Naive thymus-derived CD8-positive, alpha-beta T cell (primary cell): ENCODE results near the gene SRGAP1. TPM values are rescaled to one million over a fixed set of nuclear protein-coding genes. Genes with fewer than 3 reads are reported as not detected.
"Not testable (repeated sequence)": the region's sequence is repeated elsewhere in the genome, so short reads cannot be mapped to it uniquely, and the experiment has no call there.

Experiments used
- ATAC-seq, 2 donors: fragments of 150-1000 bp; cut with Tn5 transposase in 1 of 2; sonication (Bioruptor Pico), chemical (Tn5 transposase) in 1 of 2; 1 replicate in 1 of 2; 2 replicates in 1 of 2; pipeline ENCODE4 v1.10.0; 2021; ENCODE audit warnings: mild to moderate bottlenecking in 2 of 2, moderate library complexity in 2 of 2
- POLR2A ChIA-PET: fragments of 350-600 bp; sonication (Branson Sonifier 250); formaldehyde crosslinking; loops from one replicate; lab custom pipeline; 2021; ENCODE audit warnings: antibody characterized with exemption; lab: Charles Lee
- DNase-seq, 10 donors: peaks; one replicate each; pipeline versions ENCODE4 v3.0.0 to v3.0.0-alpha.2; 2020 to 2022
- H3K27ac Mint-ChIP-seq, 10 donors: one replicate each; pipeline ENCODE4 v1.8.0; 2020 to 2022; ENCODE audit warnings: mild to moderate bottlenecking in 10 of 10, mixed read lengths in 10 of 10, moderate library complexity in 4 of 10, inconsistent platforms in 1 of 10
- H3K27me3 Mint-ChIP-seq, 5 donors: one replicate each; pipeline ENCODE4 v1.8.0; 2021 to 2022; ENCODE audit warnings: mixed read lengths in 5 of 5
- H3K36me3 Mint-ChIP-seq, 3 donors: one replicate each; pipeline ENCODE4 v1.8.0; 2020 to 2022; ENCODE audit warnings: mixed read lengths in 3 of 3, mild to moderate bottlenecking in 2 of 3, inconsistent platforms in 1 of 3
- H3K4me1 Mint-ChIP-seq, 4 donors: one replicate each; pipeline ENCODE4 v1.8.0; 2021 to 2022; ENCODE audit warnings: mixed read lengths in 4 of 4
- H3K4me3 Mint-ChIP-seq, 10 donors: one replicate each; pipeline ENCODE4 v1.8.0; 2020 to 2022; ENCODE audit warnings: mild to moderate bottlenecking in 10 of 10, mixed read lengths in 10 of 10, moderate library complexity in 6 of 10, inconsistent platforms in 1 of 10
- H3K9me3 Mint-ChIP-seq, 9 donors: one replicate each; pipeline ENCODE4 v1.8.0; 2020 to 2022; ENCODE audit warnings: mixed read lengths in 9 of 9, mild to moderate bottlenecking in 3 of 9, inconsistent platforms in 1 of 9, moderate library complexity in 1 of 9
- polyA plus RNA-seq, 3 donors: library from polyadenylated mRNA; unstranded; fragments of 300-500 nt; fragmentation: Illumina TruSeq; gene quantifications; one replicate each; pipeline ENCODE4 v1.2.3, GENCODE V29; 2021
- total RNA-seq, 8 experiments: library from RNA in 2 of 8; stranded (reverse) in 2 of 8; gene quantifications; one replicate each; pipeline ENCODE4 v1.2.3 and lab custom pipeline; 2021 to 2026

Gene SRGAP1
- total and polyA plus RNA-seq, 5 experiments from 2014 or later, result 0.01 to 0.04 (median 0.03) TPM; not detected in 2

DNA sequence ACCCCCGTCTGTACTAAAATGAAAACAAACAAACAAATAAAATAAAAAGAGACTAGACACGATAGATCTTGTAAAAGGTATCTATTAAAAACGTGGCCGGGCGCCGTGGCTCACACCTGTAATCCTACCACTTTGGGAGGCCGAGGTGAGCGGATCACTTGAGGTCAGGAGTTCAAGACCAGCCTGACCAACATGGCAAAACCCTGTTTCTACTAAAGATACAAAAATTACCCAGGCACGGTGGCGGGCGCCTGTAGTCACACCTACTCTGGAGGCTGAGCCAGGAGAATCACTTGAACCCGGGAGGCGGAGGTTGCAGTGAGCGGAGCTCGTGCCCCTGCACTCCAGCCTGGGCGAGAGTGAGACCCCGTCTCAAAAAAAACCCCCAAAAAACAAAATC lies 1.8 kb upstream of the SRGAP1 start:
- peak overlapping the region; percentile 30 to 85 (median 72) for H3K4me3 Mint-ChIP-seq
- DNase-seq, H3K4me1 Mint-ChIP-seq, POLR2A ChIA-PET, H3K9me3 Mint-ChIP-seq, H3K36me3 Mint-ChIP-seq, ATAC-seq: not testable (repeated sequence)
- H3K27ac Mint-ChIP-seq, result peak overlapping the region in 1 of 10 donors; percentile 33
- peaks cover 16 to 35% (median 28%) of the 10 kb centered on the region in 5 donors for H3K27me3 Mint-ChIP-seq

DNA sequence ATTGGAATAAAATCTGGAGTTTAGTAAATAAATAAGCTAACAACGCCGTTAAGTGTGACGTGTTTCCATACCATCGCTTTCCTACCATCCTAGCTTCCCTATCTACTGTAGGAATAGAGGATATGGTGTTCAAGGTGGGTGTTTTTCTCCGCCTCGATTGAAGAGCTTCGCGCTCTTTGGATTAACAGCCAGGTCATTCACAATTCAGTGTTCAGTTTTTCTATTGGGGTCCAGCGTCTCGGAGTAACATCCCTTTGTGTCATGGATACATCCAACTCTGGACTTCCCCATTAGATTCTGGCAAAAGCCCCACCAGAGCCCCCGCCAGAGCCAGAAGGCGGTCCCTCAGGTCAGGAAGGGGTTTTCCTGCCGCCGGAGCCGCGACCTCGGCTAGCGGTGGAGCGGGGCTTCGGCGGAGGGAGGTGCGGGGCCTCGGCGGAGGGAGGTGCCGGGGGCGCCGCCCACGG lies 1.2 kb upstream of the SRGAP1 start:
- DNase-seq, result no peak
- peaks cover 16 to 30% (median 24%) of the 10 kb centered on the region in 5 donors for H3K27me3 Mint-ChIP-seq

DNA sequence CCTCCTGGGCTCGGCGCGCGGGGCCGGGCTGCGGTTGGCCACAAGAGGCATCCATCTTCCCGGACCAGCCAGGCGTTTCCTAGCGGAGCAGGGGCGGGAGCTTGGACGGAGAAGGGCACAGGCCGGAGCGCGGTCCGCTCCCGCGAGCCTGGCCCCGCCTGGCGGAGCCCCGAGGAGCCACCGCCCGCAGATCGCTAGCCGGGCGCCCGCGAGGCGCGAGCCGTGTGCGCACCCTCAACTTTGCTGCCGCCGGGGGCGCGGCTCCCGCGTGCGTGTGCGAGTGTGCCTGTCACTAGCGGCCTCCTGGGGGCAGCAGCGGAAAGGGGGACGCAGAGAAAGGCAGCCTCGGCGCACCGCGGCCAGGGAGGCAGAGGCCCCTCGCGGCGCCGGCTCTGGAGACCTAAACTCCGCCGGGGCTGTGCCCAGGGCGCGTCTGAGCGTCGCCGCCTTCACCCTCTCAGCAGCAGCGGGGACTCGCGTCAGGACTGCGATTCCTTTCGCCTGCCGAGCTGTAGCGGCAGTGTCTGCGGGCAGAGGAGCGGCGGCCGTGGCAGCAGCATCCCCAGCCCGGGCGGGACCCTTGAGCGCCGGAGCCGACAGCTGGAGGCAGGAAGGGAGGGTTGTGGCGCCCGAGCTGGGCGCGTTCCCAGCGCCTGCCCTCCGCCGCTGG lies 644 bp upstream of the SRGAP1 start:
- H3K36me3 Mint-ChIP-seq, result no peaks in the 10 kb centered on the region
- ATAC-seq (peak; percentile 95 to 96), DNase-seq (peak; percentile 65 to 88 (median 75))
- H3K27me3 Mint-ChIP-seq, result peaks cover 16 to 29% (median 26%) of the 10 kb centered on the region in 5 donors
- H3K27ac Mint-ChIP-seq, result no peak overlapping the region
- H3K4me3 Mint-ChIP-seq, result peak overlapping the region; percentile 33 to 83 (median 66)
- POLR2A ChIA-PET, result interaction anchor here (0.5 to 1.0 kb wide), 2 partner anchors 307 to 560 kb away, joined by 3 to 6 read pairs; partner anchors contain the start of gene XPOT
- H3K9me3 Mint-ChIP-seq, result no peaks in the 10 kb centered on the region
- peaks cover 5 to 8% (median 7%) of the 10 kb centered on the region in 4 donors for H3K4me1 Mint-ChIP-seq

More for the DNA sequence above, 1.2 kb upstream of the SRGAP1 start:
- Mint-ChIP-seq H3K36me3 (no peaks in the 10 kb centered on the region), H3K4me3 (peak overlapping the region; percentile 30 to 85 (median 72)), H3K27ac (peak overlapping the region in 1 of 10 donors; percentile 33), H3K4me1 (peaks cover 5 to 8% (median 7%) of the 10 kb centered on the region in 4 donors), H3K9me3 (no peaks in the 10 kb centered on the region)
- ATAC-seq, result peak in 1 of 2 donors; percentile 44
- POLR2A ChIA-PET, result no interaction called here

DNA sequence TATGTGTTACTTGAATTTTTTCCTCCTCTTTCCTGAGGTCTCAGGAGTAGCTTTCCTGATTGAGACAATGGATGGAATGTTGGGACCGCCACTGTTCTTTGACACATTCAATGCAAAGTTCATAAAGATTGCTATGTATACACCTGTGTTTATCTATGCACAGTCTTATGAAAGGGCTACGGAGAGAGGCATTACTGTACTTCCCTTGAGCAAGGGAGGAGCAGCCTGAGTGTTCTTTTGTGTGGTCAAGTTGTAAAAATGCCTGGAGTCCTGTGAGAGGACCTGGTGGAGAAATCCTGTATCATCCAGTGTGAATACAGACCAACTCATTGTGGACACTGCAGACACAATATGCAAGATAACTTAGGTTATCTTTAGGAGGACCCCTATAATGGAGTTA lies 1.2 kb downstream of the SRGAP1 start:
- H3K4me3 Mint-ChIP-seq, result peak overlapping the region in 3 of 10 donors; percentile 36 to 92 (median 61)
- H3K27ac Mint-ChIP-seq, result no peak overlapping the region
- ATAC-seq (no peak), DNase-seq (no peak)
- POLR2A ChIA-PET, result no interaction called here
- H3K27me3 Mint-ChIP-seq, result peaks cover 16 to 29% (median 24%) of the 10 kb centered on the region in 5 donors
- no peaks in the 10 kb centered on the region for H3K36me3 Mint-ChIP-seq
- peaks cover 5 to 8% (median 7%) of the 10 kb centered on the region in 4 donors for H3K4me1 Mint-ChIP-seq
- H3K9me3 Mint-ChIP-seq, result no peaks in the 10 kb centered on the region

DNA sequence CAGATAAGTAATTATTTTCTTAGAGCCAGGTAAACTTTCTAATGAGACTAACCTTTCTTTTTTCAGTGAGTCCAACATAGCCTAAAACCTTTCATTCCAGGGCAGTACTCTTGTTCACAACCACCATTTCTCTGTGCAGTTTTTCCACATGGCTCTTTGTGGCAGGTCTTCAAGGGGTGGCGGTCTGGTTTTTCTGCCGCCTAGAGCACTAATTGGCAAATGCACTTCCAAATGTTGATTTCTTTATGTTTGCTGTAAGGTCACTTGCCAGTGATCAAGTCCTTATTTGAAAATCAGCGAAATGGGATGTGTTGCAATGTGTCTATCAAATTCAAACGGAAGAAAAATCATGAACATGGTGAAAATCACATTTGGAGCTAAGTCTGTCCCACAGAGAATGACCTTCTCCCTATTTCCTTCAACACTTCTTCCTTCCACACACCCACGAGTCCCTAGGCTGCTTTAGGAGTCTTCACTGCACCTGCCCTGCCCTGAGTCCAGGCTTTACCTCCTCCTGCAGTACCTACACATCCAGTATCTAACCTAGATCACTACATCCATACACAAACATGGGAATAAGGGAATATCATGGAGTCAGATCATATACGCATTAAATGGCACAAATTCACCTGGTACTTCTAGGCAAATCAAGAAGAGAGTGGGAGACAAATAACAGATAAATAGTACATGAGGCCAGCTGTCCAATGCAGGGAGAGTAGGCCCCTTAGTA lies 1.9 kb downstream of the SRGAP1 start:
- Mint-ChIP-seq H3K4me3 (no peak overlapping the region), H3K27ac (no peak overlapping the region), H3K4me1 (peaks cover 5 to 8% (median 7%) of the 10 kb centered on the region in 4 donors), H3K9me3 (no peaks in the 10 kb centered on the region), H3K27me3 (peaks cover 16 to 29% (median 24%) of the 10 kb centered on the region in 5 donors), H3K36me3 (no peaks in the 10 kb centered on the region)
- DNase-seq, result no peak
- no peak for ATAC-seq
- POLR2A ChIA-PET, result no interaction called here

DNA sequence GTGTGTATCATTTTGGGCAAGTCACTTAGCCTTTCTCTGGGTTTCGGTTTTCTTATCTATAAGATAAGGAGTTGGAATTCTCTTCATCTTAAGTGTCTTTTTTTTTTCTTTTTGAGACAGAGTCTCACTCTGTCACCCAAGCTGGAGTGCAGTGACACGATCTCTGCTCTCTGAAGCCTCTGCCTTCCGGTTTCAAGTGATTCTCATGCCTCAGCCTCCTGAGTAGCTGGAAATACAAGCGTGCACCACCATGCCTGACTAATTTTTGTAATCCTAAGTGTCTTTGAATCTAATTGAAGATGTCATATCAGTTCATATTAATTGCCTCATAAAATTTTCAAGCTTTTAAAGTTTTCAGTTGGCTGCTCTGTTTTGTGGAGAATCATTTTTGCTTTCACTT lies 4.0 kb downstream of the SRGAP1 start:
- Mint-ChIP-seq H3K27ac (no peak overlapping the region), H3K9me3 (no peaks in the 10 kb centered on the region), H3K4me1 (peaks cover 5 to 8% (median 5%) of the 10 kb centered on the region in 4 donors), H3K36me3 (no peaks in the 10 kb centered on the region), H3K27me3 (peaks cover 16 to 29% (median 19%) of the 10 kb centered on the region in 5 donors), H3K4me3 (no peak overlapping the region)
- ATAC-seq (no peak), DNase-seq (no peak)
- POLR2A ChIA-PET, result no interaction called here

DNA sequence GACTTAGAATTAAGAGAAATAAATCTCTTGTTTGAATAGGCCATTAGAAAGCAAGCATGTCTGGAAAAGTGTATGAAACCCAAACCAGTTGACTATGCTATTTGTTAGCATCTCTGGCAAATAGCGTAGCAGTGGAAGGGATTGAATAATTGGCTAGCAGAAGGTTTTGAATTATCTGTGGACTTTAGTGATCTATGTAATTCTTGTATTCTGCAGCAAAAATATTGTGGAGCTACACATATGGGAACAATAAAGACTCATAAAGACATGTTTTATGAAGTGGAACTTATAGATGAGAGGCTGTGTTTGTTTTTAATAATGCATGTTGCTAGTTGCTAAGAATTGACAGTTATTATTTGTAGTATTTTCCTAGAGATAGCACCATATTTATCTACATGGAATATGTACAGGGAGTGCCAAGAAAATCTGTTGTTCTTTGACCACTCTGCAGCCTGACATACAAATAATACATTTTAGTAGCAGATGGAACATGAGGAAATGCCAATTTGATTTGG lies 4.7 kb downstream of the SRGAP1 start:
- peaks cover 5 to 8% (median 5%) of the 10 kb centered on the region in 4 donors for H3K4me1 Mint-ChIP-seq
- POLR2A ChIA-PET, result no interaction called here

DNA sequence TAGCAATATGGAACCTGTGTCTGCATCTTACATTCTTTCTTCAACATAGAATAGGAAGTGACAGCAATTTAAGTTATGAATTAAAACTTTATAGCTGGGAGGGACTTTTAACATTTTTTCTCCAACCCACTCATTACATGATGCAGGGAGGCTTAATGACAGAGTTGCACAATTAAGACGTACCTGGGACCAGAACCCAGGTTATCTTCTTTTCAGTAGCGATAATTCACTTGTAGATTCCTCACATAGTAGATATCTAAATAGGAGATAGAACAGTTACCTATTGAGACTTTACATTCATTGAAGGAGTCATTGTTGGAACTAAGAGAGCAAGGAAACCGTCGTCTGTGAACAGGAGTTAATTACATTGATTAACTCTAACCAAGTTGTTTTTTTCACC lies 5.1 kb downstream of the SRGAP1 start:
- no peak for ATAC-seq
- no peak overlapping the region for H3K27ac Mint-ChIP-seq
- no peak for DNase-seq

More for the DNA sequence above, 4.7 kb downstream of the SRGAP1 start:
- Mint-ChIP-seq H3K36me3 (no peaks in the 10 kb centered on the region), H3K27me3 (peaks cover 16 to 29% (median 19%) of the 10 kb centered on the region in 5 donors), H3K4me3 (no peak overlapping the region), H3K27ac (no peak overlapping the region), H3K9me3 (no peaks in the 10 kb centered on the region)
- DNase-seq (no peak), ATAC-seq (no peak)

DNA sequence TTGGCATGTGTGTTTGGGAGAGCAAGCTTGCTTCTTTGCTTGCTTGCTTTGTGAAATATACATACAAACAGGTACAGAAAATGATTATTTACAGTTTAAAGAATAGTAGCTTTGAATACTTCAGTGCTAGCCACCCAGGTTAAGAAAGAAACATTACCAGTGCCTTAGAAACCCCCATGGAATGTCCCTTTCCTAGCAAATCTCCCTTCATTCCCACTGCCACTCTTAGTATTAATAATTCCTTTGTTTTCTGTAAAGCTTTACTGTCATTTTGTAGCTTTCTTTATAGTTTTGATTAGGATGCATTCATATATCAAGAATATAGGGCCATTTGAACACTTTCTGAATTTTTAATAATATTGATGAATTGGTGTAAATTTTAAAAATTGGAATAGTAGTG lies 9.5 kb downstream of the SRGAP1 start:
- H3K27me3 Mint-ChIP-seq, result peaks cover 0 to 4% (median 3%) of the 10 kb centered on the region in 5 donors
- POLR2A ChIA-PET, result interaction anchor here (0.6 kb wide), 1 partner anchor 31 kb away, joined by 3 read pairs; no protein-coding TSS in a partner anchor
- no peaks in the 10 kb centered on the region for H3K4me1 Mint-ChIP-seq
- ATAC-seq (no peak), DNase-seq (no peak)
- no peak overlapping the region for H3K4me3 Mint-ChIP-seq
- H3K9me3 Mint-ChIP-seq, result no peaks in the 10 kb centered on the region
- H3K36me3 Mint-ChIP-seq, result no peaks in the 10 kb centered on the region
- H3K27ac Mint-ChIP-seq, result no peak overlapping the region

More for the DNA sequence above, 5.1 kb downstream of the SRGAP1 start:
- Mint-ChIP-seq H3K4me1 (peaks cover 3 to 4% (median 3%) of the 10 kb centered on the region in 4 donors), H3K36me3 (no peaks in the 10 kb centered on the region), H3K4me3 (no peak overlapping the region), H3K9me3 (no peaks in the 10 kb centered on the region), H3K27me3 (peaks cover 14 to 25% (median 17%) of the 10 kb centered on the region in 5 donors)
- POLR2A ChIA-PET, result no interaction called here

DNA sequence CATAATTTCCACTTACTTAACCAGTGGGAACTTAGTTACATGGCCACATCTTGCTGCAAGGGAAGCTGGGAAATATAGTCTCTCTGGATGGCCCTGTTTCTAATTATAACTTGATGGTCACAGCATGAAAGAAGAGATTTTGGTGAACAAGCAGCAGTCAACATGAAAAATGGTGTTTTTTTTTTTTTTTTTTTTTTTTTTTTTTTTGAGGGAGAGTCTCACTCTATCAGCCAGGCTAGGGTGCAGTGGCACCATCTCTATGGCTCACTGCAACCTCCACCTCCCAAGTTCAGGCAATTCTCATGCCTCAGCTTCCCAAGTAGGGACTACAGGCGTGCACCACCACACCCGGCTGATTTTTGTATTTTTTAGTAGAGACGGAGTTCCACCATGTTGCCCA lies 10.8 kb downstream of the SRGAP1 start:
- Mint-ChIP-seq H3K36me3 (no peaks in the 10 kb centered on the region), H3K4me1 (no peaks in the 10 kb centered on the region), H3K27ac (no peak overlapping the region), H3K9me3 (no peaks in the 10 kb centered on the region), H3K4me3 (no peak overlapping the region), H3K27me3 (peaks cover 0 to 4% (median 3%) of the 10 kb centered on the region in 5 donors)
- POLR2A ChIA-PET, result no interaction called here
- DNase-seq (no peak), ATAC-seq (no peak)

DNA sequence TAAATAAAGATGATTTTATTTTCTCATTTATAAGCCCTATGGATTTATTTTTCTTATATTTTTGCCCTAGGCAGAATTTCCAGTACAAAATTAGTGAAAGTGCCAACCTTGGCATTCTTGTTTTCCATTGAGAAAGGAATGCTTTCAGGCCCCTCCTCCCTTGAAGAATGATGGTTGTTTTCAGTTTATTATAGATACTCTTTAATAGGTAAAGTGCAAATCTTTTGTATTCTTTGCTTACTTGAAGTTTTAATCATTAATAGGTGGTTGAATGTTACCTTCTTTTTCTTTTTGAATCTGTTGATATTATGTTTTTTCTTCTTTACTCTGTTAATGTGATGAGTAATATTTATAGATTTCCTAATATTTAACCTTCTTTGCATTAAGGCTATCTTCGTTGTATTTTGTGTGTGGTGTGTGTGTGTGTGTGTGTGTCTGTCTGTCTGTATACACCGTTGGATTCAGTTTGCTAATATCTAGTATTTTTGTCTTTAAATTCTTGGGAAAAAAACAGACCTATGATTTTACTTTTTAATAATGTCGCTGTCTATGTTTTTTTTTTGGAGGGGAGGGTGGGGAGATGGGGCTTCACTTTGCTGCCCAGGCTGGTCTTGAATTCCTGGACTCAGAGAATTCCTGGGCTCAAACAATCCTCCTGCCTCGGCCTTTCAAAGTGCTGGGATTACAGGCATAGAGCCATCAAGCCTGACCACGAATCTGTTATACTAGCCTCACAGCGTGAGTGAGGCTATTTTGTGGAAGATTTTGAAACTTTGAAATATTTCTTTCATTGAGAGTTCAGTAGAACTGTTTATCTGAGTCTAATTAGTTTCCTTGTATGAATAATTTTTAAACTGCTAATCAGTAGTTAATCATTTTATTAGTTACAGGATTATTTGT lies 13.5 kb downstream of the SRGAP1 start:
- Mint-ChIP-seq H3K4me1 (no peaks in the 10 kb centered on the region), H3K9me3 (no peaks in the 10 kb centered on the region), H3K27me3 (peaks cover 0 to 4% (median 3%) of the 10 kb centered on the region in 5 donors), H3K36me3 (no peaks in the 10 kb centered on the region), H3K4me3 (no peak overlapping the region), H3K27ac (no peak overlapping the region)
- ATAC-seq, result no peak
- POLR2A ChIA-PET, result no interaction called here
- no peak for DNase-seq

DNA sequence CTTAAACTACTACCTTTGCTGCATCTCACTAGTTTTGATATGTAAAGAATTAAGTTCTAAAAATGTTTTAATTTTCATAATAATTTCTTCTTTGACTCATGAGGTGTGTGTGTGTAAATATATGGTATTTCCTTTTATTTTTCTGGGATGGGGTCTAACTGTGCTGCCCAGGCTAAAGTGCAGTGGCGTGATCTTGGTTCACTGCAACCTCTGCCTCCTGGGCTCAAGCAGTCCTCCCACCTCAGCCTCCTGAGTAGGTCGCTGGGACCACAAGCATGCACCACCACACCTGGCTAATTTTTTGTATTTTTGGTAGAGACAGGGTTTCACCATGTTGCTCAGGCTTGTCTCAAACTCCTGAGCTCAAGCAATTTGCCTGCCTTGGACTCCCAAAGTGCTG lies 15.4 kb downstream of the SRGAP1 start:
- DNase-seq, ATAC-seq, H3K36me3 Mint-ChIP-seq, H3K4me1 Mint-ChIP-seq, H3K9me3 Mint-ChIP-seq, H3K27ac Mint-ChIP-seq, POLR2A ChIA-PET, H3K4me3 Mint-ChIP-seq, H3K27me3 Mint-ChIP-seq: not testable (repeated sequence)
